Pancreas (tissue), 10 donors: ENCODE data around the gene FBH1. TPM values are rescaled to one million over a fixed set of nuclear protein-coding genes. Genes with fewer than 3 reads are reported as not detected.

Source experiments
- ATAC-seq, 4 donors: fragments of 200-7000 bp; cut with Tn5 transposase; one replicate each; pipeline versions ENCODE4 v1.8.0 to v1.9.1; 2020; ENCODE audit warnings: mild to moderate bottlenecking in 4 of 4, moderate library complexity in 4 of 4
- DNase-seq, 6 donors: peaks; one replicate each; pipeline ENCODE4 v3.0.0-alpha.2; 2020
- FAIRE-seq: peaks from 2 replicates; lab custom pipeline; 2012; peaks lifted over from hg19 to GRCh38; lab: Jason Lieb, UNC
- H3K27ac ChIP-seq, 4 donors: fragments of 200-600 bp; sonication (generic); 1 replicate in 3 of 4; 2 replicates in 1 of 4; pipeline versions ENCODE4 v1.5.0 to v1.8.0; 2020
- H3K27me3 ChIP-seq, 4 donors: fragments of 200-600 bp; one replicate each; pipeline ENCODE4 v1.8.0; 2021
- H3K36me3 ChIP-seq, 3 donors: fragments of 200-600 bp; sonication (generic) in 1 of 3; one replicate each; pipeline versions ENCODE4 v1.5.0 to v1.8.0; 2020 to 2021
- H3K4me1 ChIP-seq, 3 donors: fragments of 200-600 bp; one replicate each; pipeline ENCODE4 v1.8.0; 2021
- H3K4me3 ChIP-seq, 4 donors: fragments of 200-600 bp; sonication (generic) in 2 of 4; one replicate each; pipeline versions ENCODE4 v1.5.0 to v1.8.0; 2020 to 2021
- H3K9me3 ChIP-seq, 4 donors: fragments of 200-600 bp; one replicate each; pipeline ENCODE4 v1.8.0; 2021
- WGBS, 2 donors: extraction: QIAGEN DNeasy Blood & Tissue Kit; methylation state at CpG; one replicate each; pipeline ENCODE4 v1.1.7; 2013; 5-methylcytosine and 5-hydroxymethylcytosine counted together
- intact Hi-C, 3 donors: fragments of 100-400 bp; cut with DNase I; formaldehyde crosslinking; loops; one replicate each; pipeline versions ENCODE4 v1.11.1 to v1.14.2; 2022
- polyA plus RNA-seq, 2 donors: library from polyadenylated mRNA; stranded (reverse); fragments of 200-250 nt; gene quantifications; one replicate each; pipeline ENCODE4 v1.2.3, GENCODE V29; 2013
- total RNA-seq, 6 donors: library from RNA; stranded (reverse); fragmentation: NEBNext Ultra II Directional in 4 of 6; extraction: Animal tissue kit (Norgen Biotek cat#: 25700) in 4 of 6; gene quantifications; one replicate each; pipeline versions ENCODE4 v1.2.1 to v1.2.4, GENCODE V29; 2021 to 2023
- TF ChIP-seq, protein P1 (sequence below), 4 donors: fragments of 200-600 bp; sonication (generic) in 3 of 4; IDR thresholded peaks; one replicate each; pipeline versions ENCODE4 v1.5.0 to v1.8.0; 2021; ENCODE audit warnings: antibody characterized with exemption in 4 of 4
- donor health status: healthy with polysubstance abuse.
- donor health status: DM: no; HTN: no; CAD: no; lungs with moderate emphysema.
- donor health status: DM: no; HTN: no; CAD: no.
- donor health status: control.
- donor health status: control.
- donor health status: Bipolar disorder and iron deficiency.
- donor health status: DM: yes; HTN: yes; CAD: no.
- donor health status: DM: no; HTN: no; CAD: no.
- donor health status: DM: no; HTN: no; CAD: no.
- donor health status: DM: yes; HTN: yes; CAD: no.

Gene FBH1
- total and polyA plus RNA-seq, 8 donors: 29.5 to 51.7 (median 36.9) TPM

DNA sequence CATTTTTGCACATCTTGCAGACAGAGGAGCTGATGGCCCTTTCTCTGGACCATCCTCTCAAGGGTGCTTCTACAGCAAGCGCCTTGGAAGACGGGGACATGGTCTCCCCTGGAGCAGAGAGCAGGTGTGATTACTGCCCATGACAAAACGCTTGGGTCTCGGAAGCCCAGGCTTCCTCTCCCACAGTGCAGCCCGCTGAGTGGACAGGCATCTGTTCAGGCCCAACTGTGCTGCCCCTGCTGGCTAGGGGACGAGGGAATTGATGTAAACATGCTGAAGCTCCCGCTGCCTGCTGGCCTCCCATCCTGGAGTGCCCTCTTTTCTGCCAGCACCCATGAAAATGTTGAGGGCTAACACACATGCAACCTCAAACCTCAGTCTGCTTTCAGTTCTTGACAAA, 73.0 kb downstream of the FBH1 start:
- Histone ChIP-seq H3K4me3 (no peak overlapping the region), H3K27ac (no peak overlapping the region), H3K4me1 (peaks cover 0 to 16% (median 4%) of the 10 kb centered on the region in 3 donors), H3K9me3 (no peaks in the 10 kb centered on the region), H3K36me3 (peaks cover 0 to 26% (median 11%) of the 10 kb centered on the region in 3 donors), H3K27me3 (no peaks in the 10 kb centered on the region)
- WGBS, 2 donors: 90 to 96% methylated on average over 7 of the region's 7 CpGs
- FAIRE-seq (no peak), DNase-seq (peak in 1 of 6 donors; percentile 15), ATAC-seq (no peak)
- TF ChIP-seq, protein P1, sequence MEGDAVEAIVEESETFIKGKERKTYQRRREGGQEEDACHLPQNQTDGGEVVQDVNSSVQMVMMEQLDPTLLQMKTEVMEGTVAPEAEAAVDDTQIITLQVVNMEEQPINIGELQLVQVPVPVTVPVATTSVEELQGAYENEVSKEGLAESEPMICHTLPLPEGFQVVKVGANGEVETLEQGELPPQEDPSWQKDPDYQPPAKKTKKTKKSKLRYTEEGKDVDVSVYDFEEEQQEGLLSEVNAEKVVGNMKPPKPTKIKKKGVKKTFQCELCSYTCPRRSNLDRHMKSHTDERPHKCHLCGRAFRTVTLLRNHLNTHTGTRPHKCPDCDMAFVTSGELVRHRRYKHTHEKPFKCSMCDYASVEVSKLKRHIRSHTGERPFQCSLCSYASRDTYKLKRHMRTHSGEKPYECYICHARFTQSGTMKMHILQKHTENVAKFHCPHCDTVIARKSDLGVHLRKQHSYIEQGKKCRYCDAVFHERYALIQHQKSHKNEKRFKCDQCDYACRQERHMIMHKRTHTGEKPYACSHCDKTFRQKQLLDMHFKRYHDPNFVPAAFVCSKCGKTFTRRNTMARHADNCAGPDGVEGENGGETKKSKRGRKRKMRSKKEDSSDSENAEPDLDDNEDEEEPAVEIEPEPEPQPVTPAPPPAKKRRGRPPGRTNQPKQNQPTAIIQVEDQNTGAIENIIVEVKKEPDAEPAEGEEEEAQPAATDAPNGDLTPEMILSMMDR (IDR thresholded peaks at IDR 0.05): no peak
- intact Hi-C loops: no loop called here

DNA sequence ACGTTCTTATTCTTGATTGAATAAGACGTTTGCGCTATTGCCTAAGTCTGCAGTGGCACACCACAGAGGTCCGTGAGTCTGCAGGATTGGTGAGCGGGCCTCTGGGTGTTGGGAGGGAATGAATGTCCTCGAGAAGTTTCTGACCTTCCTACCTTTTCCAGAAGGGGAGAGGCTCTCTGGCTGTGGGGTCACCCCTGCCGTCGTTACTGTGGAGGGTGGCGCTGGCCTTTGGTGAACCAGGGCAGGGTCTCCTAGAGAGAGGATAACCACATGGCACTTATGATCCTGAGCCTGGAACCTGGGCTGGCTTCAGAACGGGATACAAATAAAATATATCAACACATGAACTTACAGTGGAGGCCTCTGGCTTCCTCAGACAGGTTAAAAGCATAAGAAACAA, 73.5 kb downstream of the FBH1 start:
- intact Hi-C loops: no loop called here
- H3K4me1 ChIP-seq: peaks cover 0 to 16% (median 4%) of the 10 kb centered on the region in 3 donors
- H3K27me3 ChIP-seq: no peaks in the 10 kb centered on the region
- no peak for FAIRE-seq
- no peak overlapping the region for H3K4me3 ChIP-seq
- TF ChIP-seq, protein P1 (IDR thresholded peaks at IDR 0.05): no peak
- DNase-seq: peak in 1 of 6 donors; percentile 31
- ATAC-seq: no peak
- 87 to 90% methylated on average over 10 of the region's 10 CpGs for WGBS, 2 donors
- H3K27ac ChIP-seq: no peak overlapping the region
- H3K36me3 ChIP-seq: peaks cover 0 to 26% (median 11%) of the 10 kb centered on the region in 3 donors
- H3K9me3 ChIP-seq: no peaks in the 10 kb centered on the region

DNA sequence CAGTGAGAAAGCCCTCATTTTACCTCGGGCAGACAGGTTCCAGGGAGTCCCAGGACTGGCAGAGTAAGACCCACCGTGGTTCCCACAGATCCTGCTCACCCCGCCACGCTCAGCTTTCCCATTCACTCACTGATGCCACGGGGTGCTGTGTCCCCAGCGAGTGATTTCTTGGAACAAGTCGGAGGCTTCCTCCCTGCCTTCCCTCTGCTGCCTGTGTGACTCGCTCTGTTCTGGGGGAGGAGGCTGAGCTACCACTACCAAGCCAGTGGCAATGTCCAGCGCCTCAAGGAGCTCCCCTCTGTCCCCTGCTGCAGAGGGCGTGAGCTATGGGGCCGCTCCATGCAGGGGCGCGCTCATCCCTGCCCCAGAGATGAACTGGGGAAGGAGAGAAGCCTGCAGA, 74.7 kb downstream of the FBH1 start:
- FAIRE-seq: no peak
- DNase-seq: peak in 1 of 6 donors; percentile 50
- Histone ChIP-seq H3K9me3 (no peaks in the 10 kb centered on the region), H3K4me1 (peaks cover 0 to 22% (median 12%) of the 10 kb centered on the region in 3 donors), H3K27me3 (no peaks in the 10 kb centered on the region), H3K36me3 (peaks cover 0 to 21% (median 7%) of the 10 kb centered on the region in 3 donors), H3K4me3 (no peak overlapping the region), H3K27ac (peak overlapping the region in 3 of 4 donors; percentile 32 to 77 (median 68))
- TF ChIP-seq, protein P1 (IDR thresholded peaks at IDR 0.05): no peak
- 93 to 95% methylated on average over 13 of the region's 13 CpGs for WGBS, 2 donors
- ATAC-seq: peak in 1 of 4 donors; percentile 3
- intact Hi-C loops: no loop called here

DNA sequence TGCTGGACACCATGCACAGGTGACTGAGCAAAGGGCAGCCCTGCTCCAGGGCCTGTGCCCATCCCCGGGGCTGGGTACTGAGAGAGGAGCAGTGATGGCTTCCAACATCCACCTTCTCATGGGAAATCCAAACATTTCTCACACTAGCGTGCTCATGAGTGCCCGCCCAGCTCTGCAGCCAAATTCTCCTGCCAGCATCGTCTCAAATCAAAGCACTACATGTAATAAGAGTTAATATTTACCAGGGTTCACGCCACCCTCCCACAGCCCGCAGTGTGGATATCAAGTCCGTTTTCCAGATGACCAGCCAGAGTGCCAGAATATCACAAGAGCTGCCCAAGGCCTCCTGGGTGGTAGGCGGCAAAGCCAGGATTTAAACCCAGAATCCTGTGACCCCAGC, 75.2 kb downstream of the FBH1 start:
- Histone ChIP-seq H3K4me1 (peaks cover 3 to 27% (median 18%) of the 10 kb centered on the region in 3 donors), H3K27ac (peak overlapping the region in 3 of 4 donors; percentile 32 to 77 (median 68)), H3K4me3 (no peak overlapping the region), H3K36me3 (peaks cover 0 to 17% (median 1%) of the 10 kb centered on the region in 3 donors), H3K9me3 (no peaks in the 10 kb centered on the region), H3K27me3 (no peaks in the 10 kb centered on the region)
- TF ChIP-seq, protein P1 (IDR thresholded peaks at IDR 0.05): no peak
- intact Hi-C loops: no loop called here
- peak in 5 of 6 donors; percentile 44 to 76 (median 74) for DNase-seq
- WGBS, 2 donors: 9 to 18% methylated on average over 8 of the region's 8 CpGs
- peak; percentile 73 to 85 (median 83) for ATAC-seq
- FAIRE-seq: no peak

DNA sequence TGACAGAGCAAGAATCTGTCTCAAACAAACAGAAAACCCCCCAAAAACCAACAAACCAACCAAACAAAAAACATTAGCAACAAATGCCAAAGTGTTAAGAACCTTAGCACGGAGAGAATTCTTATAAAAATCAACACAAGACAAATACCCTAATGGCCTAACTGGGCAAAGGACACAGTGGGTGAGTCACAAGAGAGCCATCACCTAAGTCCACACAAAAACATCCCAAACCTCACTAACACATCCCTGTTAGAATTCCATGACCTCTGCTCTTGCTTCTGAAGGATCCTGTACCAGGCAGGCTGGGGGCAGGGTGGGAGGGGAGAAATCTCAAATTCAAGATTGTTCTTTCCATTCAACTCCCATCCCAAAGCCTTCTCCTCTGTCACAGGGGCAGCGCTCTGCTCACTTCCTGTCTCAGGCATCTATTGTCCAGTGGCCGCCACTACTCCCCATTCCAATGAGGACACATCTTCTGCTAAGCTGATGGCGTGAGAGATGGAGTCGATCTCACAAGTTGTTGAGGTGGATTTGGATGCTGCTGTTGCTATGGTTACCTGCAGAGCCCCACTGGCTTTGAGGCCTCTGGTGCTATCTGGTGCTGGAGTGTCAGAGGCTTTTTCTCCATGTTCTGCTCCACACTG, 78.1 kb downstream of the FBH1 start:
- peak overlapping the region in 2 of 4 donors; percentile 55 to 61 for H3K27ac ChIP-seq
- no peak for FAIRE-seq
- peaks cover 23 to 55% (median 42%) of the 10 kb centered on the region in 3 donors for H3K4me1 ChIP-seq
- WGBS, 2 donors: 96% methylated on average over 5 of the region's 5 CpGs
- DNase-seq: peak in 2 of 6 donors; percentile 27 to 38
- no peak for ATAC-seq
- H3K27me3 ChIP-seq: no peaks in the 10 kb centered on the region
- intact Hi-C loops: no loop called here
- H3K36me3 ChIP-seq: peaks cover 0 to 3% (median 0%) of the 10 kb centered on the region in 3 donors
- H3K9me3 ChIP-seq: no peaks in the 10 kb centered on the region
- no peak overlapping the region for H3K4me3 ChIP-seq
- TF ChIP-seq, protein P1 (IDR thresholded peaks at IDR 0.05): no peak
